Psoas muscle (tissue), 8 donors: Measurements from ENCODE around the gene DPRX. TPM values are rescaled to one million over a fixed set of nuclear protein-coding genes. Genes with fewer than 3 reads are reported as not detected.

Experiments
- ATAC-seq, 4 donors: fragments of 200-7000 bp; cut with Tn5 transposase; one replicate each; pipeline ENCODE4 v1.9.1; 2020; ENCODE audit warnings: moderate library complexity in 3 of 4, mild to moderate bottlenecking in 2 of 4
- DNase-seq, 2 donors: peaks; one replicate each; pipeline ENCODE4 v3.0.0-alpha.2; 2020
- H3K27ac ChIP-seq: fragments of 200-600 bp; one replicate; pipeline ENCODE4 v1.8.0; 2022
- H3K27me3 ChIP-seq, 3 donors: fragments of 200-600 bp in 1 of 3; one replicate each; pipeline versions ENCODE4 v1.6.1 to v1.8.0; 2013 to 2022; ENCODE audit warnings: low read length in 2 of 3, mild to moderate bottlenecking in 2 of 3, moderate library complexity in 1 of 3; ENCODE audit not compliant: insufficient read depth in 3 of 3
- H3K36me3 ChIP-seq, 2 donors: fragments of 200-600 bp in 1 of 2; one replicate each; pipeline versions ENCODE4 v1.6.1 to v1.8.0; 2013 to 2022; ENCODE audit warnings: low read depth in 1 of 2, mild to moderate bottlenecking in 1 of 2, moderate library complexity in 1 of 2; ENCODE audit not compliant: insufficient read depth in 1 of 2
- H3K4me1 ChIP-seq: fragments of 200-600 bp; one replicate; pipeline ENCODE4 v1.8.0; 2022
- H3K4me3 ChIP-seq: fragments of 200-600 bp; one replicate; pipeline ENCODE4 v1.8.0; 2022; ENCODE audit warnings: mild to moderate bottlenecking
- H3K9me3 ChIP-seq: fragments of 200-600 bp; one replicate; pipeline ENCODE4 v1.8.0; 2022
- WGBS, 3 donors: extraction: QIAGEN DNeasy Blood & Tissue Kit; methylation state at CpG; one replicate each; pipeline versions ENCODE4 v1.1.6 to v1.1.7; 2013; 5-methylcytosine and 5-hydroxymethylcytosine counted together
- intact Hi-C, 2 donors: fragments of 100-400 bp; cut with DNase I; formaldehyde crosslinking; loops; one replicate each; pipeline versions ENCODE4 v1.11.0 to v1.14.2; 2022
- polyA plus RNA-seq, 3 donors: library from polyadenylated mRNA; stranded (reverse); fragments of 200-250 nt; gene quantifications; one replicate each; pipeline ENCODE4 v1.2.3, GENCODE V29; 2013
- total RNA-seq, 4 donors: library from RNA; stranded (reverse); fragmentation: NEBNext Ultra II Directional in 2 of 4; extraction: Animal tissue kit (Norgen Biotek cat#: 25700) in 2 of 4; gene quantifications; one replicate each; pipeline versions ENCODE4 v1.2.1 to v1.2.4, GENCODE V29; 2021 to 2023
- TF ChIP-seq, protein P1 (sequence below): fragments of 200-600 bp; IDR thresholded peaks from one replicate; pipeline ENCODE4 v1.8.0; 2022; ENCODE audit warnings: antibody characterized with exemption
- donor health status: healthy with polysubstance abuse.
- donor health status: DM: no; HTN: no; CAD: no; lungs with moderate emphysema.
- donor health status: Bipolar disorder and iron deficiency.
- donor health status: healthy.
- donor health status: DM: yes; HTN: yes; CAD: no.
- donor health status: DM: no; HTN: no; CAD: no.
- donor health status: DM: no; HTN: no; CAD: no.
- donor health status: DM: yes; HTN: yes; CAD: no.

Gene DPRX
- total and polyA plus RNA-seq, 7 donors: 0.36 TPM; not detected in 6

DNA sequence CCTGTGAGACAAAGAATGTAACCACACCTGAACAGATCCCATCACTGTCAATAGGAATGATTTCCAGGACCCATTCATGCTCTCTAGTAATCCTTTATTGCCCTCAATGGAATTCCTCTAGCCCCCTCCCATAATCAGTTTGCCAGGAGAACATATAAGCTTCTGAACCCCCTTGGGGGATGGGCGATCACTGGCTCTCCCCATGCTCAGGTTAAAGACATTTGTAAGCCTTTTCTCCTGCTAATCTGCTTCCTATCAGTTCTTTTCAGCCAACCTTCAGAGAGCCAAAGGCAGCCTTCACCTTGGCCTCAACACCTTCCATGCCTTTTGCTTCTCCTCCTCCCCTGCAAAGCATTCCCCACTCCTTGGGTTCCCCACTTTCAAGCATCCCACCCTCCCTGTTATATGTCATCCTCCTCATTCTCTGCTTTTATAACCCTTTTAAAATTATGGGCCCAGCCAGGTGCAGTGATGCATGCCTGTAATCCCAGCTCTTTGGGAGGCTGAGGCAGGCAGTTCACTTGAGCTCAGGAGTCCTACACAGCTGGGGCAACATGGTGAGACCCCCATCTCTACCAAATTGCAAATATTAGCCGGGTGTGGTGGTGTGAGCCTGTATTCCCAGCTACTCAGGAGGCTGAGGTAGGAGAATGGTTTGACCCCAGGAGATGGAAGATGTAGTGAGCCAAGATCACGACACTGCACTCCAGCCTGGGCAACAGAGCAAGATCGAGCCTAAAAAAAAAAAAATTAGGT lies 12.4 kb downstream of the DPRX start:
- intact Hi-C loops: no loop called here
- Histone ChIP-seq H3K9me3 (peaks cover 4% of the 10 kb centered on the region), H3K27me3 (no peaks in the 10 kb centered on the region), H3K4me1 (no peaks in the 10 kb centered on the region), H3K4me3 (no peak overlapping the region), H3K27ac (no peak overlapping the region), H3K36me3 (no peaks in the 10 kb centered on the region)
- TF ChIP-seq, protein P1, sequence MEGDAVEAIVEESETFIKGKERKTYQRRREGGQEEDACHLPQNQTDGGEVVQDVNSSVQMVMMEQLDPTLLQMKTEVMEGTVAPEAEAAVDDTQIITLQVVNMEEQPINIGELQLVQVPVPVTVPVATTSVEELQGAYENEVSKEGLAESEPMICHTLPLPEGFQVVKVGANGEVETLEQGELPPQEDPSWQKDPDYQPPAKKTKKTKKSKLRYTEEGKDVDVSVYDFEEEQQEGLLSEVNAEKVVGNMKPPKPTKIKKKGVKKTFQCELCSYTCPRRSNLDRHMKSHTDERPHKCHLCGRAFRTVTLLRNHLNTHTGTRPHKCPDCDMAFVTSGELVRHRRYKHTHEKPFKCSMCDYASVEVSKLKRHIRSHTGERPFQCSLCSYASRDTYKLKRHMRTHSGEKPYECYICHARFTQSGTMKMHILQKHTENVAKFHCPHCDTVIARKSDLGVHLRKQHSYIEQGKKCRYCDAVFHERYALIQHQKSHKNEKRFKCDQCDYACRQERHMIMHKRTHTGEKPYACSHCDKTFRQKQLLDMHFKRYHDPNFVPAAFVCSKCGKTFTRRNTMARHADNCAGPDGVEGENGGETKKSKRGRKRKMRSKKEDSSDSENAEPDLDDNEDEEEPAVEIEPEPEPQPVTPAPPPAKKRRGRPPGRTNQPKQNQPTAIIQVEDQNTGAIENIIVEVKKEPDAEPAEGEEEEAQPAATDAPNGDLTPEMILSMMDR: no peak
- ATAC-seq (no peak), DNase-seq (no peak)
- 65 to 72% (median 71%) methylated on average over 4 of the region's 4 CpGs for WGBS, 3 donors

DNA sequence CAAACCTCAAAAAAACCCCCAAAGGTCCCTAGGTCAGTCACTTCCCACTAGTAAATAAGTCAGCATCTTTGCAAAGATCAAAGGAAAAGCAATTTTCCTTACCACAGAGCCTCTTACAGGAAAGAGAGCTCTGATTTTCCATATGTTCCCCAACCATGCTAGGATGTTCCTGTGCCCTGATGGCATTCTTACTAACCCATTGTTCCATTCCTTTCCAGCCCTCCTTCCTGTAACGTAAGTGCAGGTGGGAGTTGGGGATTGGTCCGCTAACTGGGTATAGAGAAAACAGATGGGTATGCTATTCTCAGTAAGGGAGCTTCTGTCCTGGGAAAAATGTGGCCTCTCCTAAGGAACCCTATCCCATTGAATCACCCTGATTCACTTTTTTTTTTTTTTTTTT lies 14.3 kb downstream of the DPRX start:
- peaks cover 19% of the 10 kb centered on the region for H3K9me3 ChIP-seq
- H3K27me3 ChIP-seq: no peaks in the 10 kb centered on the region
- H3K4me3 ChIP-seq: no peak overlapping the region
- WGBS, 3 donors: 65 to 73% (median 65%) methylated on average over 2 of the region's 2 CpGs
- TF ChIP-seq, protein P1: no peak
- H3K36me3 ChIP-seq: no peaks in the 10 kb centered on the region
- H3K4me1 ChIP-seq: no peaks in the 10 kb centered on the region
- DNase-seq (no peak), ATAC-seq (peak in 2 of 4 donors; percentile 23 to 32)
- H3K27ac ChIP-seq: no peak overlapping the region
- intact Hi-C loops: no loop called here

DNA sequence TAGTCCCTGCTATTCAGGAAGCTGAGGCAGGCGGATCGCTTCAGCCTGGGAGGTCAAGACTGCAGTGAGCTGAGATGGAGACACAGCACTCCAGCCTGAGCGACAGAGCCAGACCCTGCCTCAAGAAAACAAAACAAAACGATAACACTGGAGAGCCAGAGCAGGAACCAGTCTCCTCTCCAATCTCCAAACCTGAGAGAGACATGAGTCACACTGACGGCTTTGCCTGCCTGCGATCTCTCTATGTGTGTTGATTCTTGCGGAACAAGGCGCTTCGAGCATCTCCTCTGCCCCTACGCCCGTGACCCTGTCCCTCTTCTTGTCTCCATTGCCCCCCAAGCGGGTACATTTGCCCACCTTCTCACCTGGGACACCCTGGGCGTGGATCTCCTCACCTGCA lies 15.6 kb downstream of the DPRX start:
- no peak for DNase-seq
- no peaks in the 10 kb centered on the region for H3K4me1 ChIP-seq
- H3K4me3 ChIP-seq: no peak overlapping the region
- H3K9me3 ChIP-seq: peaks cover 19% of the 10 kb centered on the region
- H3K27me3 ChIP-seq: no peaks in the 10 kb centered on the region
- no peaks in the 10 kb centered on the region for H3K36me3 ChIP-seq
- intact Hi-C loops: no loop called here
- WGBS, 3 donors: 94 to 96% (median 95%) methylated on average over 13 of the region's 13 CpGs
- no peak overlapping the region for H3K27ac ChIP-seq
- TF ChIP-seq, protein P1: no peak
- no peak for ATAC-seq

DNA sequence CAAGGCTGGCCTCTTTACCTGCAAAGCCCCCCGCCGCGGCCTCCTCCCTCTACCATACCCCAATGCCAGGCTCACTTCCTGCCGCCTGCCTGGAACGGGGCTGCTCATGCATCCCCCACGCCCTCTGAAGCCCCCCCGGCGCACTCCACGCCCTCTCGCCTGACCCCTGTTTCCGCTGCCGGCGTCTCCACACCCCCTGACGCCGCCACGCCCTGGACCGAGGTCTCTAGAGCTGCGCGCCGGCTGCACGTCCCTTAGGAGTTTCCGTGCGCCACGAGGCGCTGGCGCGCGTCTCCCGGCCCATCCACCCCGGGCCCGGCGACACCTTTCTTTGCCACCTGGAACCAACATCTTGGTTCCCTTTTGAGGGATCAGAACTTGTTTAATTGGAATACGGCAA lies 16.0 kb downstream of the DPRX start:
- H3K4me3 ChIP-seq: no peak overlapping the region

More for the DNA sequence above, 16.0 kb downstream of the DPRX start:
- intact Hi-C loops: no loop called here
- H3K27ac ChIP-seq: no peak overlapping the region
- TF ChIP-seq, protein P1: no peak
- 96 to 98% (median 96%) methylated on average over 33 of the region's 33 CpGs for WGBS, 3 donors
- no peaks in the 10 kb centered on the region for H3K36me3 ChIP-seq
- no peaks in the 10 kb centered on the region for H3K4me1 ChIP-seq
- DNase-seq (no peak), ATAC-seq (no peak)
- H3K27me3 ChIP-seq: no peaks in the 10 kb centered on the region
- H3K9me3 ChIP-seq: peaks cover 19% of the 10 kb centered on the region
